GM12891 (cell line): Measurements from ENCODE around the gene ARSJ.

Experiments used
- POLR2A ChIP-seq: IDR thresholded peaks from 2 replicates; pipeline ENCODE4 v1.6.1; 2011; ENCODE audit warnings: low read depth, low read length, control low read depth
- POLR2AphosphoS5 ChIP-seq: IDR thresholded peaks from 2 replicates; pipeline ENCODE4 v1.6.1; 2011; ENCODE audit warnings: low read depth, low read length, control low read depth
- SPI1 ChIP-seq: IDR thresholded peaks from 2 replicates; pipeline ENCODE4 v1.6.1; 2011; ENCODE audit warnings: low read depth, low read length, control low read depth
- TAF1 ChIP-seq: IDR thresholded peaks from 2 replicates; pipeline ENCODE4 v1.6.1; 2011; ENCODE audit warnings: low read depth, low read length, control low read depth

- TF ChIP-seq POLR2A, result no peak
- TF ChIP-seq SPI1, result no peak
- TF ChIP-seq TAF1, result no peak
- no peak for TF ChIP-seq POLR2AphosphoS5
Observed at GRCh38 chr4:113881256-113881655, 98.2 kb downstream of the ARSJ start.
